Activated T-helper 2 cell treated with anti-CD3 and anti-CD28 coated beads, Interferon-gamma antibody, Interleukin-2, Interleukin-4, amounts not matched to agents 10 μg/mL and 5 μg/mL and 100 μg/mL, durations not matched to agents 14 hours and 24 hours and 36 hours (primary cell): ENCODE data around the gene UBE3B. TPM values are rescaled to one million over a fixed set of nuclear protein-coding genes. Genes with fewer than 3 reads are reported as not detected.
"Not testable (repeated sequence)": the region's sequence is repeated elsewhere in the genome, so short reads cannot be mapped to it uniquely, and the experiment has no call there.

ENCODE experiments used
- DNase-seq: peaks from one replicate; pipeline ENCODE4 v3.0.0; 2021; ENCODE audit warnings: low spot score
- H3K27ac Mint-ChIP-seq: one replicate; pipeline ENCODE4 v1.8.0; 2021; ENCODE audit warnings: mixed read lengths
- H3K27me3 Mint-ChIP-seq: one replicate; pipeline ENCODE4 v1.8.0; 2021; ENCODE audit warnings: low read depth, mixed read lengths
- H3K36me3 Mint-ChIP-seq: one replicate; pipeline ENCODE4 v1.8.0; 2021; ENCODE audit warnings: low read depth, mixed read lengths
- H3K4me1 Mint-ChIP-seq: one replicate; pipeline ENCODE4 v1.8.0; 2021; ENCODE audit warnings: low read depth, mixed read lengths
- H3K4me3 Mint-ChIP-seq: one replicate; pipeline ENCODE4 v1.8.0; 2021; ENCODE audit warnings: low read depth, mild to moderate bottlenecking, moderate library complexity, mixed read lengths
- H3K9me3 Mint-ChIP-seq: one replicate; pipeline ENCODE4 v1.8.0; 2021; ENCODE audit warnings: mixed read lengths
- intact Hi-C: fragments of 100-400 bp; cut with micrococcal nuclease; formaldehyde crosslinking; loops from one replicate; pipeline ENCODE4 v1.15.1; 2023
- total RNA-seq: library from RNA; stranded (reverse); gene quantifications from 2 replicates; pipeline ENCODE4 v1.2.3, GENCODE V29; 2022

Gene UBE3B
- total RNA-seq, 1 donor from 2014 or later: 30.6 TPM

- intact Hi-C loops, H3K36me3 Mint-ChIP-seq, H3K27me3 Mint-ChIP-seq, H3K4me3 Mint-ChIP-seq, DNase-seq, H3K4me1 Mint-ChIP-seq, H3K9me3 Mint-ChIP-seq, H3K27ac Mint-ChIP-seq: not testable (repeated sequence)
These were observed 37.5 kb upstream of the UBE3B start for GRCh38 chr12:109439951-109440350.

- Mint-ChIP-seq H3K4me1 (no peaks in the 10 kb centered on the region), H3K27ac (no peak overlapping the region), H3K27me3 (no peaks in the 10 kb centered on the region), H3K36me3 (no peaks in the 10 kb centered on the region), H3K4me3 (no peak overlapping the region), H3K9me3 (no peaks in the 10 kb centered on the region)
- intact Hi-C loops: no loop called here
- DNase-seq: no peak
These were observed 36.5 kb upstream of the UBE3B start for GRCh38 chr12:109440851-109441490.

GRCh38 chr12:109443794-109444193 lies 33.6 kb upstream of the UBE3B start:
- DNase-seq: no peak
- intact Hi-C loops: no loop called here
- Mint-ChIP-seq H3K27me3 (no peaks in the 10 kb centered on the region), H3K4me1 (no peaks in the 10 kb centered on the region), H3K9me3 (no peaks in the 10 kb centered on the region), H3K36me3 (no peaks in the 10 kb centered on the region), H3K27ac (no peak overlapping the region), H3K4me3 (no peak overlapping the region)

DNA sequence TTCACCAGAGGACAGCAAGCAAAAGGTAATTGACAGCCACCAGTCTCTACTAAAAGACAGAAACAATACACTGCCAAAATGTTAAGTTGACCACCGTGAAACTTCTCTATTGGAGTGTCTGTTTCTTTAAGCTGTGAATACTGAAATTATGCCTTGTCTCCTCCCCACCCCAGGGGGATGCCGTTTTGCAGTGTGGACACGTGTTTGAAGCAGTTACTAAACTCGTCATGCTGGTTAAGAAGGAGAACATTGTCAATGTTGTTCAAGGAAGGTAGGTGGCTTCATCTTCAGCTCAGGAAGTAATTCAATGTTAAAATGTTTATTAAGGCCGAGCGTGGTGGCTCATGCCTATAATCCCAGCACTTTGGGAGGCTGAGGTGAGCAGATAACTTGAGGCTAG lies 33.2 kb upstream of the UBE3B start:
- Mint-ChIP-seq H3K4me3 (no peak overlapping the region), H3K9me3 (no peaks in the 10 kb centered on the region), H3K36me3 (no peaks in the 10 kb centered on the region), H3K27me3 (no peaks in the 10 kb centered on the region), H3K4me1 (no peaks in the 10 kb centered on the region), H3K27ac (no peak overlapping the region)
- intact Hi-C loops: no loop called here
- DNase-seq: no peak

DNA sequence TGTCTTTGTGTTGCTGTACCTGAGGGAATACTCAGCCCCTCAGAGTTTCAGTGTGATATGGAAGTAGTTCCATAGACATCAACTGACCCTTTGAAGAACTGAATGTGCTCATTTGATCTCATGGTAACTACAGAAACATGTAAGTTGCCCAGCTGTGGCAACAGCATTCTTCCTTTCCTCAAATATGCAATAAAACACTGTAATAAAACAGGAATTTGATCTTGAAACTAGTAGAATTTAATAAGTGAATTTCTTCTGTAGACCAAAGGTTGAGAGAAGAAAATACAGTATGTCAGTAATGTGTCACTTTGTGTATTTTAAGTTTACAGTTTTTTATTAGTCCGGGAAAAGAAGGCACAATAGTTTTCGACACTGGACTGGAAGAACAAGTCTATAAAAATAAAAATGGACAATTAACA lies 32.2 kb upstream of the UBE3B start:
- H3K36me3 Mint-ChIP-seq: peaks cover 6% of the 10 kb centered on the region
- no peaks in the 10 kb centered on the region for H3K4me1 Mint-ChIP-seq
- H3K9me3 Mint-ChIP-seq: no peaks in the 10 kb centered on the region
- no peaks in the 10 kb centered on the region for H3K27me3 Mint-ChIP-seq
- no peak overlapping the region for H3K4me3 Mint-ChIP-seq
- intact Hi-C loops: no loop called here
- DNase-seq: no peak
- no peak overlapping the region for H3K27ac Mint-ChIP-seq

DNA sequence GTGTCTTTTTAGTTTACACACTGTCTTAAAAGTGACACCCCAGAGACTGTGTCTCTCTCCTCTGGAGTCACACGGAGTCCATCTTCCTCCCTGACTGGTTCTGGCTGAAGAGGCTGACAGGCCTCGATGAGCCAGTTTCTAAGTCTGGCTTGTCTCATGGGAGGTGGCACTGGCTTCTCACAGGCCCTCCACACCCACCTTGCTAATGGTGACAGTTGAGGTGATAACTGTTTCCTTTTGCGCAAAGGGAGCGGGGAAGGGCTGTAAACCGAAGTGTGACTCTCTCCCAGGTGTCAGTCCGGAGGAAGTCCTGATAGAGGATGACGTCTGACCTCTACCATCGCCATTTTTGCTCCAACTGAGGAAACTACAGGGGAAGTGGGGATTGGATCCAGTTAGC lies 30.6 kb upstream of the UBE3B start:
- no peaks in the 10 kb centered on the region for H3K9me3 Mint-ChIP-seq

GRCh38 chr12:109447482-109447881 lies 30.0 kb upstream of the UBE3B start:
- no peak for DNase-seq
- no peak overlapping the region for H3K4me3 Mint-ChIP-seq
- peaks cover 23% of the 10 kb centered on the region for H3K36me3 Mint-ChIP-seq
- no peaks in the 10 kb centered on the region for H3K4me1 Mint-ChIP-seq
- no peaks in the 10 kb centered on the region for H3K27me3 Mint-ChIP-seq
- H3K27ac Mint-ChIP-seq: no peak overlapping the region
- H3K9me3 Mint-ChIP-seq: no peaks in the 10 kb centered on the region
- intact Hi-C loops: no loop called here

More for the DNA sequence above, 30.6 kb upstream of the UBE3B start:
- H3K36me3 Mint-ChIP-seq: peaks cover 17% of the 10 kb centered on the region
- no peak for DNase-seq
- H3K4me3 Mint-ChIP-seq: no peak overlapping the region
- no peaks in the 10 kb centered on the region for H3K4me1 Mint-ChIP-seq
- no peaks in the 10 kb centered on the region for H3K27me3 Mint-ChIP-seq
- no peak overlapping the region for H3K27ac Mint-ChIP-seq
- intact Hi-C loops: no loop called here

DNA sequence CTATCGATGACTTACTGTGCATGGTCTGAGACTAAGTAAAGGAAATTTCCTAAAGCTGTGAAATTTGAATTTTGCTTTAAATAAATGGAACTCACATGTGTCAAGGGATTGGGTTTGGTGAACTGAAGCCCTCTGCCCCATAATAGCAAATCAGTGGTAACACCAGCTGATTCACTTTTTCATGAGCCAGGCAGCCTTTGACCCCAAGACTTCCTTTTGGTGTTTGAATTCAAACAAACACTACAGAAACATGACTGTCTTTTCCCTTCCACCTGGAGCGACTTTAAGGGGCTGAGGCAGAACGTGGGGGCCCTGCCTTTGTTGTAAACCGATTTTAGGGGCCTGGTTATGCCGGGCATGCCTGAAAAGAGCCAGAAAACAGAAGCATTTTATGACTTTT lies 29.2 kb upstream of the UBE3B start:
- no peaks in the 10 kb centered on the region for H3K4me1 Mint-ChIP-seq
- peaks cover 23% of the 10 kb centered on the region for H3K36me3 Mint-ChIP-seq
- H3K27me3 Mint-ChIP-seq: no peaks in the 10 kb centered on the region
- no peak for DNase-seq
- H3K27ac Mint-ChIP-seq: no peak overlapping the region
- intact Hi-C loops: no loop called here
- H3K9me3 Mint-ChIP-seq: no peaks in the 10 kb centered on the region
- H3K4me3 Mint-ChIP-seq: no peak overlapping the region

DNA sequence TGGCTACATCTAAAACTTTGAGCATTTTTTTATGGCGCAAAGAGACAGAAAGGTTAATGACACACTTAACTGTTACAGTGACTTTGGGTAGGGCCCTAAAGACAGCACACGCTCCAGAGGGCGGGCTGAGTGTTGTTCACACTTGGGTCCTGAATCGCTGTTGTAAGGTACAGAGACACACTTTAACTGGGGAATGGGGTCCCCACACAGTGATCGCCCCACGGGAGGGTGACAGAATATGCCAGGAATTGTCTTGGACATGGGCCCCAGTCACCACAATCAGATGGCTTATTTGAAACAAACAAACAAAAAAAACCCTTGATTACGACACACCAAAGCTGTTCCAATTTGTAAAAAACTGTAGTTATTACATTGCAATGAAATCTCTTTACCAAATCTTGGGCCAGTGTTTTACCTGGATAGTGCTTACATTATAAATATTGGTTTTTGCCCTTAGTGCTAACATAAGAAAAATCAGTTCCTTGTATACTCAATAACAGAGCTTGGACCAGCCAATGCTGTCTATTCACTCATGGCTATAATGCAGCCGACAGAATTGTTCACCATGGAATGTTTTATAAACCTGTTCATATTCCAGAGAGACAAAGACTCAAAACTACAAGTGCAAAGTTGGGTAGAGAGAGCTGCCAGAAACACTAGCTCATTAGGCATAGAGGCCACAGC lies 28.6 kb upstream of the UBE3B start:
- Mint-ChIP-seq H3K27ac (no peak overlapping the region), H3K9me3 (no peaks in the 10 kb centered on the region), H3K36me3 (peaks cover 28% of the 10 kb centered on the region), H3K27me3 (no peaks in the 10 kb centered on the region), H3K4me3 (no peak overlapping the region), H3K4me1 (no peaks in the 10 kb centered on the region)
- DNase-seq: no peak
- intact Hi-C loops: no loop called here

GRCh38 chr12:109449845-109450532 lies 27.4 kb upstream of the UBE3B start:
- intact Hi-C loops: no loop called here
- Mint-ChIP-seq H3K9me3 (no peaks in the 10 kb centered on the region), H3K27me3 (no peaks in the 10 kb centered on the region), H3K36me3 (peaks cover 40% of the 10 kb centered on the region), H3K4me3 (no peak overlapping the region), H3K27ac (no peak overlapping the region), H3K4me1 (no peaks in the 10 kb centered on the region)
- DNase-seq: no peak

DNA sequence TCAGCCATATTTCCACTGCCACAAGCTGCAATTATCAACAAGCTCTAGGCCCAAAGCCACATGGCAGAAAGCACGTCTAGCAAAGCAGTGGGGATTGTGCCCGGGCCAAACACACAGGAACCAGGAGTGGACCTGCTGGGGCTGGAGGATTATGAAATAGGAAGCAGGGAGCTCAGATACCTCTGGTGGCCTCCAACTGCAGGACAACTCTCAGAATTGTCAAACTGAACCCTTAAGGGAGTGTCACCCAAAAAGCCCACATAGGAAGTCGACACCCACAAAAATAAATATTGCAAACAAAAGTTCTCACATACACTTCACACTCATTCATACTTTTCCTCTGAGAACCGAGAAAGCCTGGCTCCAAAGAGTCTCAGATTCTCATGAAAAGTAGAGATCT lies 26.5 kb upstream of the UBE3B start:
- intact Hi-C loops: no loop called here
- no peaks in the 10 kb centered on the region for H3K4me1 Mint-ChIP-seq
- H3K4me3 Mint-ChIP-seq: no peak overlapping the region
- no peak for DNase-seq
- H3K27me3 Mint-ChIP-seq: no peaks in the 10 kb centered on the region
- H3K27ac Mint-ChIP-seq: no peak overlapping the region
- H3K9me3 Mint-ChIP-seq: no peaks in the 10 kb centered on the region
- H3K36me3 Mint-ChIP-seq: peaks cover 47% of the 10 kb centered on the region

- H3K9me3 Mint-ChIP-seq: no peaks in the 10 kb centered on the region
- DNase-seq: no peak
- H3K36me3 Mint-ChIP-seq: peaks cover 51% of the 10 kb centered on the region
- no peaks in the 10 kb centered on the region for H3K4me1 Mint-ChIP-seq
- H3K4me3 Mint-ChIP-seq: no peak overlapping the region
- intact Hi-C loops: no loop called here
- no peak overlapping the region for H3K27ac Mint-ChIP-seq
- no peaks in the 10 kb centered on the region for H3K27me3 Mint-ChIP-seq
These were observed 26.0 kb upstream of the UBE3B start for GRCh38 chr12:109451400-109451799.

DNA sequence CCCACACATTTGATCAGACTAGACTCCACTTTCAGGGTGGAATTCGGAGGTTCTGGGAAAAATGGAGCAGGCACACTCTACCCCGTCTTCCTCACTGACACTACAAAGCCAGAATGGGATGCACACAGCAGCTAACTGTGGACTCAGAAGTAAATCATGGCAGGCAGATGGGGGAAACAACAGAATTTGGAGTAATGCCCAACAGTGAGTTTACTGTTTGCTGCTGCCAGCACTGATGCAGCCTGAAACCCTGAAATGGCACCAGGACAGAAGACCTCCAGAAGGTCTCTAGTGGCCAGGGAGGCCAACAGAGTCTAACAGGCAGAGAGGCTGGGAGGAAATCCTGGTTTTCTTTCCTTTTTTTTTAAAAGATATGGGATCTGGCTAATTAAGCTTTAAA lies 24.9 kb upstream of the UBE3B start:
- Mint-ChIP-seq H3K36me3 (peaks cover 61% of the 10 kb centered on the region), H3K9me3 (no peaks in the 10 kb centered on the region), H3K27ac (no peak overlapping the region)

More for the DNA sequence above, 24.9 kb upstream of the UBE3B start:
- no peak overlapping the region for H3K4me3 Mint-ChIP-seq
- H3K4me1 Mint-ChIP-seq: no peaks in the 10 kb centered on the region
- DNase-seq: no peak
- H3K27me3 Mint-ChIP-seq: no peaks in the 10 kb centered on the region
- intact Hi-C loops: no loop called here
